K562 (cell line): ENCODE results near the gene NCOA6. TPM values are rescaled to one million over a fixed set of nuclear protein-coding genes. Genes with fewer than 3 reads are reported as not detected.

Experiments
- RBM39 ChIP-seq: fragments of 200-400 bp; formaldehyde crosslinking; optimal IDR thresholded peaks from 2 replicates; pipeline ENCODE3; 2018; ENCODE audit warnings: low read depth, low read length
- REST ChIP-seq, 2 experiments: fragments of 450-650 bp; formaldehyde crosslinking in 1 of 2; IDR thresholded peaks; 2 replicates each; pipeline versions ENCODE4 v1.4.0 to v1.6.1; 2014 to 2020; ENCODE audit warnings: mild to moderate bottlenecking in 2 of 2, borderline replicate concordance in 1 of 2, low read depth in 1 of 2
- ZBTB8A ChIP-seq: fragments of 450-650 bp; IDR thresholded peaks from 2 replicates; pipeline ENCODE4 v1.6.1; 2018; ENCODE audit warnings: mild to moderate bottlenecking, moderate library complexity; ENCODE audit not compliant: partially characterized antibody
- polyA plus RNA-seq, 8 experiments: library from polyadenylated mRNA; depleted of rRNA in 4 of 8; stranded (reverse) in 5 of 8; unstranded in 3 of 8; fragments of >200 nt; fragmentation: Nextera tagmentation in 2 of 8; fragmentation: Illumina TruSeq in 1 of 8; extraction: Ambion mirVana in 2 of 8; extraction: Trizol in 1 of 8; gene quantifications; 2 replicates each; pipeline versions ENCODE4 v1.2.1 to v1.2.3, GENCODE V29; 2011 to 2014; ENCODE audit warnings: inconsistent platforms in 1 of 8, missing spikeins in 1 of 8
- total RNA-seq, 7 experiments: library from RNA; depleted of rRNA in 6 of 7; stranded (reverse); fragments of >200 nt in 6 of 7; fragmentation: Illumina TruSeq in 2 of 7; extraction: Trizol in 2 of 7; gene quantifications; 2 replicates each; pipeline versions ENCODE4 v1.2.1 to v1.2.3, GENCODE V29; 2011 to 2021; ENCODE audit warnings: low replicate concordance in 1 of 7

The NCOA6 gene
- total and polyA plus RNA-seq, 9 of the 15 experiments (the other 6 are each of a cell fraction or from before 2014, with no cell fraction given), result 6.1 to 25.0 (median 9.5) TPM

- TF ChIP-seq REST (IDR thresholded peaks at IDR 0.05; ENCODE audit: borderline replicate concordance), result no peak
- no peak for TF ChIP-seq REST (CRISPR knock-in tag; IDR thresholded peaks at IDR 0.05; ENCODE audit: low read depth)
- TF ChIP-seq RBM39, result no peak
- TF ChIP-seq ZBTB8A, result no peak
These were observed 4.5 kb downstream of the NCOA6 start (continued) for GRCh38 chr20:34820805-34821578.
